K562 (cell line): ENCODE results near the gene CARS2. TPM values are rescaled to one million over a fixed set of nuclear protein-coding genes. Genes with fewer than 3 reads are reported as not detected.
A peak's percentile ranks its signal among the peaks of the same experiment; 100 is the strongest.

Experiments
- ATAC-seq: fragments of 200-7000 bp; cut with Tn5 transposase; 3 replicates; pipeline ENCODE4 v1.9.1; 2020; ENCODE audit warnings: moderate library complexity
- BruUV-seq: library from RNA; stranded (reverse); fragments of 400-500 nt; replicated peaks from 2 replicates; lab custom pipeline; 2021; lab: Mats Ljungman, UMichigan
- CTCF ChIA-PET: fragments of 300-600 bp; formaldehyde crosslinking; extraction: SDS; loops from one replicate; lab custom pipeline; 2021; ENCODE audit warnings: low intra/inter-chr PET ratio; lab: Yijun Ruan, JAX
- POLR2A ChIA-PET: fragments of 300-600, 350-650 bp; sonication (Branson Sonifier 250); formaldehyde crosslinking; extraction: SDS; loops from one replicate; lab custom pipeline; 2021; ENCODE audit warnings: antibody characterized with exemption, inconsistent platforms; lab: Yijun Ruan, JAX
- DNase-seq, 4 experiments: peaks; one replicate each; pipeline versions ENCODE4 v3.0.0 to v3.0.0-alpha.2; 2011 to 2018; ENCODE audit warnings: low spot score in 3 of 4, mixed read lengths in 3 of 4; ENCODE audit errors: extremely low read depth in 1 of 4
- FAIRE-seq: peaks from 2 replicates; lab custom pipeline; 2011; peaks lifted over from hg19 to GRCh38; lab: Jason Lieb, UNC
- H2AFZ ChIP-seq: 2 replicates; pipeline ENCODE4 v1.6.0; 2011; ENCODE audit warnings: low read depth, low read length, control low read depth, inconsistent platforms
- H3K27ac ChIP-seq: fragments of 200-600 bp; 3 replicates; pipeline ENCODE4 v1.8.0; 2011; ENCODE audit warnings: low read depth, mild to moderate bottlenecking, control low read depth, inconsistent platforms, low read length, moderate library complexity, mixed read lengths; ENCODE audit errors: extremely low read depth
- H3K27me3 ChIP-seq, 2 experiments: fragments of 300-600 bp in 1 of 2; 2 replicates in 1 of 2; 3 replicates in 1 of 2; pipeline versions ENCODE4 v1.6.0 to v1.8.0; 2011; ENCODE audit warnings: inconsistent platforms in 2 of 2, low read length in 2 of 2, mild to moderate bottlenecking in 1 of 2, mixed read lengths in 1 of 2, moderate library complexity in 1 of 2; ENCODE audit not compliant: control insufficient read depth in 2 of 2, insufficient read depth in 2 of 2
- H3K36me3 ChIP-seq: fragments of 300-600 bp; 3 replicates; pipeline ENCODE4 v1.8.0; 2011; ENCODE audit warnings: mild to moderate bottlenecking, low read length, inconsistent platforms; ENCODE audit not compliant: control insufficient read depth, insufficient read depth
- H3K4me1 ChIP-seq, 2 experiments: fragments of 200-600 bp in 1 of 2; replicated peaks in 1 of 2; 2 replicates in 1 of 2; 3 replicates in 1 of 2; pipeline versions ENCODE4 v1.5.1 to v1.8.0; 2011; ENCODE audit warnings: inconsistent platforms in 2 of 2, low read length in 2 of 2, mild to moderate bottlenecking in 1 of 2, mixed read lengths in 1 of 2, moderate library complexity in 1 of 2; ENCODE audit not compliant: control insufficient read depth in 2 of 2, insufficient read depth in 2 of 2
- H3K4me2 ChIP-seq: 2 replicates; pipeline ENCODE4 v1.6.1; 2011; ENCODE audit warnings: low read length, control low read depth, inconsistent platforms, mixed read lengths; ENCODE audit not compliant: insufficient read depth
- H3K4me3 ChIP-seq: fragments of 200-600 bp; sonication (generic), shearing (Covaris generic); 2 replicates; pipeline ENCODE4 v1.5.1; 2016; ENCODE audit warnings: control low read depth, inconsistent platforms
- H3K79me2 ChIP-seq: fragments of 200-600 bp; 3 replicates; pipeline ENCODE4 v1.8.0; 2011; ENCODE audit warnings: low read length, inconsistent platforms; ENCODE audit not compliant: control insufficient read depth, insufficient read depth
- H3K9ac ChIP-seq, 2 experiments: 2 replicates each; pipeline versions ENCODE4 v1.6.0 to v1.6.1; 2011; ENCODE audit warnings: low read depth in 2 of 2, low read length in 2 of 2, control low read depth in 1 of 2, inconsistent platforms in 1 of 2, mild to moderate bottlenecking in 1 of 2, mixed read lengths in 1 of 2; ENCODE audit not compliant: insufficient read depth in 1 of 2
- H3K9me1 ChIP-seq: one replicate; pipeline ENCODE4 v1.6.0; 2011; ENCODE audit warnings: inconsistent platforms, mild to moderate bottlenecking, low read length, moderate library complexity; ENCODE audit not compliant: control insufficient read depth, insufficient read depth
- H3K9me3 ChIP-seq: replicated peaks from 2 replicates; pipeline ENCODE4 v1.5.1; 2011; ENCODE audit warnings: low read depth, low read length, inconsistent platforms; ENCODE audit not compliant: control insufficient read depth, insufficient read depth
- H4K20me1 ChIP-seq: replicated peaks from 2 replicates; pipeline ENCODE4 v1.6.1; 2011; ENCODE audit warnings: low read length, inconsistent platforms, mixed read lengths; ENCODE audit not compliant: control insufficient read depth, insufficient read depth
- BRD4 ChIP-seq: fragments of 200-600 bp; sonication (generic); IDR thresholded peaks from 2 replicates; pipeline ENCODE4 v1.6.1; 2017; ENCODE audit warnings: inconsistent platforms
- CREB3L1 ChIP-seq: fragments of 450-650 bp; IDR thresholded peaks from 2 replicates; pipeline ENCODE4 v1.6.1; 2014; ENCODE audit warnings: low read depth, mild to moderate bottlenecking, moderate library complexity, borderline replicate concordance
- RCOR1 ChIP-seq, 2 experiments: IDR thresholded peaks; 2 replicates each; pipeline ENCODE4 v1.6.1; 2012; ENCODE audit warnings: low read depth in 2 of 2, low read length in 2 of 2, borderline replicate concordance in 1 of 2, improper control_type of control experiment in 1 of 2
- ZBTB33 ChIP-seq: sonication (generic); formaldehyde crosslinking; IDR thresholded peaks from 2 replicates; pipeline ENCODE4 v1.8.1; 2023; ENCODE audit warnings: mild to moderate bottlenecking, missing genetic modification reagents
- ZBTB49 ChIP-seq: sonication (generic); formaldehyde crosslinking; IDR thresholded peaks from 2 replicates; pipeline ENCODE4 v1.8.0; 2022; ENCODE audit warnings: missing genetic modification reagents, mild to moderate bottlenecking, borderline replicate concordance
- WGBS: fragments of 100-300 bp; shearing (Covaris generic); methylation state at CpG from one replicate; pipeline ENCODE4 v1.1.6; 2016; ENCODE audit warnings: low coverage, mixed read lengths; ENCODE audit not compliant: insufficient coverage; ENCODE audit errors: missing lambda C conversion rate; 5-methylcytosine and 5-hydroxymethylcytosine counted together
- in situ Hi-C: fragments of 300-500 bp; cut with MboI; formaldehyde crosslinking; loops from 4 replicates; pipeline ENCODE4 v1.15.0; 2018; ENCODE audit warnings: inconsistent platforms, mixed read lengths
- intact Hi-C: fragments of 100-400 bp; cut with micrococcal nuclease; formaldehyde crosslinking; loops from 2 replicates; pipeline ENCODE4 v1.14.2; 2022
- polyA plus RNA-seq, 8 experiments: library from polyadenylated mRNA; depleted of rRNA in 4 of 8; stranded (reverse) in 5 of 8; unstranded in 3 of 8; fragments of >200 nt; fragmentation: Nextera tagmentation in 2 of 8; fragmentation: Illumina TruSeq in 1 of 8; extraction: Ambion mirVana in 2 of 8; extraction: Trizol in 1 of 8; gene quantifications; 2 replicates each; pipeline versions ENCODE4 v1.2.1 to v1.2.3, GENCODE V29; 2011 to 2014; ENCODE audit warnings: inconsistent platforms in 1 of 8, missing spikeins in 1 of 8
- total RNA-seq, 7 experiments: library from RNA; depleted of rRNA in 6 of 7; stranded (reverse); fragments of >200 nt in 6 of 7; fragmentation: Illumina TruSeq in 2 of 7; extraction: Trizol in 2 of 7; gene quantifications; 2 replicates each; pipeline versions ENCODE4 v1.2.1 to v1.2.3, GENCODE V29; 2011 to 2021; ENCODE audit warnings: low replicate concordance in 1 of 7
- TF ChIP-seq, protein P1 (sequence below), 3 experiments: fragments of 200-800 bp in 1 of 3; sonication (Bioruptor generic) in 1 of 3; sonication (generic) in 1 of 3; formaldehyde crosslinking in 1 of 3; IDR thresholded peaks; 2 replicates each; pipeline versions ENCODE4 v1.6.1 to v1.8.0; 2016 to 2022; ENCODE audit warnings: mild to moderate bottlenecking in 2 of 3, missing compliant biosample characterization in 2 of 3, missing genetic modification characterization in 2 of 3, missing genetic modification reagents in 1 of 3
- TF ChIP-seq, protein P2 (sequence below): fragments of 250-450 bp; sonication (Bioruptor Pico); IDR thresholded peaks from 2 replicates; pipeline ENCODE4 v1.4.0; 2020; ENCODE audit warnings: borderline replicate concordance

Gene CARS2
- total and polyA plus RNA-seq, 9 of the 15 experiments (the other 6 are each of a cell fraction or from before 2014, with no cell fraction given) = 1.7 to 37.4 (median 30.5) TPM

DNA sequence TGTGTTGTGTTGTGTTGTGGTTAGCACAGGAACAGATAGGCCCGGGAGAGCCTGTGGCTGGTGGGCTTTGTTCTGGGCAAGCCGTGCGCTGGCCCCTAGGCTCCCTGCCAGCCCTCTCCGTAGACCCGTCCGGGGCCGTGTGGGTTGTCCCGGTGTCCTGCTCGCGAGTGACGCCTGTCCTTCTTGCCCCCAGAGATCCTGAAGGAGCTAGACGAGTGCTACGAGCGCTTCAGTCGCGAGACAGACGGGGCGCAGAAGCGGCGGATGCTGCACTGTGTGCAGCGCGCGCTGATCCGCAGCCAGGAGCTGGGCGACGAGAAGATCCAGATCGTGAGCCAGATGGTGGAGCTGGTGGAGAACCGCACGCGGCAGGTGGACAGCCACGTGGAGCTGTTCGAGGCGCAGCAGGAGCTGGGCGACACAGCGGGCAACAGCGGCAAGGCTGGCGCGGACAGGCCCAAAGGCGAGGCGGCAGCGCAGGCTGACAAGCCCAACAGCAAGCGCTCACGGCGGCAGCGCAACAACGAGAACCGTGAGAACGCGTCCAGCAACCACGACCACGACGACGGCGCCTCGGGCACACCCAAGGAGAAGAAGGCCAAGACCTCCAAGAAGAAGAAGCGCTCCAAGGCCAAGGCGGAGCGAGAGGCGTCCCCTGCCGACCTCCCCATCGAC lies 13.3 kb upstream of the CARS2 start (continued):
- TF ChIP-seq ZBTB33 (CRISPR knock-in tag) = peak; percentile 80
- TF ChIP-seq, protein P1, sequence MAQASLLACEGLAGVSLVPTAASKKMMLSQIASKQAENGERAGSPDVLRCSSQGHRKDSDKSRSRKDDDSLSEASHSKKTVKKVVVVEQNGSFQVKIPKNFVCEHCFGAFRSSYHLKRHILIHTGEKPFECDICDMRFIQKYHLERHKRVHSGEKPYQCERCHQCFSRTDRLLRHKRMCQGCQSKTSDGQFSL (CRISPR knock-in tag; IDR thresholded peaks at IDR 0.05) = no peak
- TF ChIP-seq, protein P1 (tag; IDR thresholded peaks at IDR 0.05) = no peak

- no peak overlapping the region for H2AFZ ChIP-seq
- WGBS = 0% methylated on average over 12 of the region's 12 CpGs
- ChIA-PET POLR2A (interaction anchor here (1.1 kb wide), 1 partner anchor 9 kb away, joined by 5 read pairs; no protein-coding TSS in a partner anchor), CTCF (no interaction called here)
- H3K4me3 ChIP-seq = peak overlapping the region; percentile 72
- peak overlapping the region; percentile 83 for H3K4me2 ChIP-seq
- no peaks in the 10 kb centered on the region for H3K9me1 ChIP-seq
- H3K36me3 ChIP-seq = peaks cover 22% of the 10 kb centered on the region; the same call in 2 of the 3 replicates
- H3K79me2 ChIP-seq = peaks cover 68% of the 10 kb centered on the region
- no peaks in the 10 kb centered on the region for H3K9me3 ChIP-seq
- peak in 2 of 4 experiments; percentile 12 to 55 for DNase-seq
- BruUV-seq = no TSS peak
- in situ Hi-C loops = no loop called here
- H3K9ac ChIP-seq = peak overlapping the region; percentile 73 to 96
- H3K27me3 ChIP-seq = no peaks in the 10 kb centered on the region
- H4K20me1 ChIP-seq = peaks cover 8% of the 10 kb centered on the region; the same call in 1 of the 2 replicates
- H3K4me1 ChIP-seq = peaks cover 2 to 26% of the 10 kb centered on the region in 2 experiments; a peak in 2 of 5 replicates
- FAIRE-seq = peak; percentile 79
- intact Hi-C loops = loop anchor here (10.0 kb wide), 2 partner anchors 99 to 261 kb away; no protein-coding TSS in a partner anchor
- H3K27ac ChIP-seq = peak overlapping the region; percentile 68
- ATAC-seq = no peak
- TF ChIP-seq BRD4 (no peak), CREB3L1 (no peak), RCOR1 (IDR thresholded peaks at IDR 0.05; ENCODE audit: borderline replicate concordance in 1 of 2, low read depth in 2 of 2, low read length in 2 of 2) (no peak), ZBTB49 (no peak)
- TF ChIP-seq, protein P2, sequence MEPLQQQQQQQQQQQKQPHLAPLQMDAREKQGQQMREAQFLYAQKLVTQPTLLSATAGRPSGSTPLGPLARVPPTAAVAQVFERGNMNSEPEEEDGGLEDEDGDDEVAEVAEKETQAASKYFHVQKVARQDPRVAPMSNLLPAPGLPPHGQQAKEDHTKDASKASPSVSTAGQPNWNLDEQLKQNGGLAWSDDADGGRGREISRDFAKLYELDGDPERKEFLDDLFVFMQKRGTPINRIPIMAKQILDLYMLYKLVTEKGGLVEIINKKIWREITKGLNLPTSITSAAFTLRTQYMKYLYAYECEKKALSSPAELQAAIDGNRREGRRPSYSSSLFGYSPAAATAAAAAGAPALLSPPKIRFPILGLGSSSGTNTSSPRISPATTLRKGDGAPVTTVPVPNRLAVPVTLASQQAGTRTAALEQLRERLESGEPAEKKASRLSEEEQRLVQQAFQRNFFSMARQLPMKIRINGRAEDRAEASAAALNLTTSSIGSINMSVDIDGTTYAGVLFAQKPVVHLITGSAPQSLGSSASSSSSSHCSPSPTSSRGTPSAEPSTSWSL = no peak
Measured at GRCh38 chr13:110716247-110716515, 10.3 kb upstream of the CARS2 start.
